ENCODE measurements around the gene CLEC10A. TPM values are rescaled to one million over a fixed set of nuclear protein-coding genes. Genes with fewer than 3 reads are reported as not detected.

CLEC10A gene
- total and polyA plus RNA-seq, 10 of the 15 experiments (the other 5 are each of a cell fraction or from before 2014, with no cell fraction given): not detected

GRCh38 chr17:7095625-7096024, 15.6 kb upstream of the CLEC10A start (continued):
- TF ChIP-seq IKZF1 (conservative IDR thresholded peaks at IDR 0.05) (peak; percentile 76), KDM1A (IDR thresholded peaks at IDR 0.05; ENCODE audit: borderline replicate concordance) (no peak), SMAD1 (IDR thresholded peaks at IDR 0.05; ENCODE audit: low read depth, partially characterized antibody) (no peak), RB1 (IDR thresholded peaks at IDR 0.05; ENCODE audit: borderline replicate concordance) (no peak), HCFC1 (IDR thresholded peaks at IDR 0.05; ENCODE audit: low read length) (no peak), EED (IDR thresholded peaks at IDR 0.05; ENCODE audit: low read depth) (peak; percentile 57), MYC (IDR thresholded peaks at IDR 0.05; ENCODE audit: insufficient read depth, insufficient read length, insufficient replicate concordance, low read length, severe bottlenecking) (no peak), ZZZ3 (IDR thresholded peaks at IDR 0.05; ENCODE audit: control insufficient read depth, insufficient read length, low read depth) (no peak), NR2C1 (IDR thresholded peaks at IDR 0.05) (no peak), TCF7 (IDR thresholded peaks at IDR 0.05; ENCODE audit: borderline replicate concordance) (0 out of 2 replicates have a peak, but pooled peaks have one; percentile 33), PAX5 (IDR thresholded peaks at IDR 0.05; ENCODE audit: borderline replicate concordance, low read depth, low read length) (no peak), CBFB (IDR thresholded peaks at IDR 0.05; ENCODE audit: low read depth) (peak; percentile 22; the same call in 1 of the 2 replicates), PML (IDR thresholded peaks at IDR 0.05; ENCODE audit: low read length) (no peak), HDAC2 (IDR thresholded peaks at IDR 0.05) (no peak), HSF1 (IDR thresholded peaks at IDR 0.05; ENCODE audit: low read depth, low read length) (no peak), MEF2A (IDR thresholded peaks at IDR 0.05; ENCODE audit: insufficient read depth, low read depth, low read length) (0 out of 2 replicates have a peak, but pooled peaks have one; percentile 53), CREB1 (IDR thresholded peaks at IDR 0.05; ENCODE audit: low read depth) (no peak), NKRF (conservative IDR thresholded peaks at IDR 0.05) (no peak), ETV6 (conservative IDR thresholded peaks at IDR 0.05 in 1 of 2, IDR thresholded peaks at IDR 0.05 in 1 of 2; ENCODE audit: borderline replicate concordance in 1 of 2, low read depth in 1 of 2) (no peak), NFXL1 (IDR thresholded peaks at IDR 0.05; ENCODE audit: borderline replicate concordance) (no peak)
- TF ChIP-seq, protein P1, sequence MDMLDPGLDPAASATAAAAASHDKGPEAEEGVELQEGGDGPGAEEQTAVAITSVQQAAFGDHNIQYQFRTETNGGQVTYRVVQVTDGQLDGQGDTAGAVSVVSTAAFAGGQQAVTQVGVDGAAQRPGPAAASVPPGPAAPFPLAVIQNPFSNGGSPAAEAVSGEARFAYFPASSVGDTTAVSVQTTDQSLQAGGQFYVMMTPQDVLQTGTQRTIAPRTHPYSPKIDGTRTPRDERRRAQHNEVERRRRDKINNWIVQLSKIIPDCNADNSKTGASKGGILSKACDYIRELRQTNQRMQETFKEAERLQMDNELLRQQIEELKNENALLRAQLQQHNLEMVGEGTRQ (IDR thresholded peaks at IDR 0.05; ENCODE audit: borderline replicate concordance, low read depth, low read length): no peak
- TF ChIP-seq, protein P2, sequence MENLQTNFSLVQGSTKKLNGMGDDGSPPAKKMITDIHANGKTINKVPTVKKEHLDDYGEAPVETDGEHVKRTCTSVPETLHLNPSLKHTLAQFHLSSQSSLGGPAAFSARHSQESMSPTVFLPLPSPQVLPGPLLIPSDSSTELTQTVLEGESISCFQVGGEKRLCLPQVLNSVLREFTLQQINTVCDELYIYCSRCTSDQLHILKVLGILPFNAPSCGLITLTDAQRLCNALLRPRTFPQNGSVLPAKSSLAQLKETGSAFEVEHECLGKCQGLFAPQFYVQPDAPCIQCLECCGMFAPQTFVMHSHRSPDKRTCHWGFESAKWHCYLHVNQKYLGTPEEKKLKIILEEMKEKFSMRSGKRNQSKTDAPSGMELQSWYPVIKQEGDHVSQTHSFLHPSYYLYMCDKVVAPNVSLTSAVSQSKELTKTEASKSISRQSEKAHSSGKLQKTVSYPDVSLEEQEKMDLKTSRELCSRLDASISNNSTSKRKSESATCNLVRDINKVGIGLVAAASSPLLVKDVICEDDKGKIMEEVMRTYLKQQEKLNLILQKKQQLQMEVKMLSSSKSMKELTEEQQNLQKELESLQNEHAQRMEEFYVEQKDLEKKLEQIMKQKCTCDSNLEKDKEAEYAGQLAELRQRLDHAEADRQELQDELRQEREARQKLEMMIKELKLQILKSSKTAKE (IDR thresholded peaks at IDR 0.05; ENCODE audit: low read depth, poor library complexity, severe bottlenecking): no peak
